ENCODE results near the gene SELENOI.
"Not testable (repeated sequence)": the region's sequence is repeated elsewhere in the genome, so short reads cannot be mapped to it uniquely, and the experiment has no call there.

DNA sequence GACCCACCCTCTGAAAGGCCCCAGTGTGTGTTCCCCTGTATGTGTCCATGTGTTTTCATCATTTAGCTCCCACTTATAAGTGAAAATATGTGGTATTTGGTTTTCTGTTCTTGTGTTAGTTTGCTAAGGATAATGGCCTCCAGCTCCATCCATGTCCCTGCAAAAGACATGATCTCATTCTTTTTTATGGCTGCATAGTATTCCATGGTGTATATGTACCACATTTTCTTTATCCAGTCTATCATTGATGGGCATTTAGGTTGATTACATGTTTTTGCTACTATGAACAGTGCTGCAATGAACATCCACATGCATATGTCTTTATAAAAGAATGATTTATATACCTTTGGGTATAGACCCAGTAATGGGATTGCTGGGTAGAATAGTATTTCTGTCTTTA, 21.5 kb upstream of the SELENOI start:
- TF ChIP-seq, protein P1, sequence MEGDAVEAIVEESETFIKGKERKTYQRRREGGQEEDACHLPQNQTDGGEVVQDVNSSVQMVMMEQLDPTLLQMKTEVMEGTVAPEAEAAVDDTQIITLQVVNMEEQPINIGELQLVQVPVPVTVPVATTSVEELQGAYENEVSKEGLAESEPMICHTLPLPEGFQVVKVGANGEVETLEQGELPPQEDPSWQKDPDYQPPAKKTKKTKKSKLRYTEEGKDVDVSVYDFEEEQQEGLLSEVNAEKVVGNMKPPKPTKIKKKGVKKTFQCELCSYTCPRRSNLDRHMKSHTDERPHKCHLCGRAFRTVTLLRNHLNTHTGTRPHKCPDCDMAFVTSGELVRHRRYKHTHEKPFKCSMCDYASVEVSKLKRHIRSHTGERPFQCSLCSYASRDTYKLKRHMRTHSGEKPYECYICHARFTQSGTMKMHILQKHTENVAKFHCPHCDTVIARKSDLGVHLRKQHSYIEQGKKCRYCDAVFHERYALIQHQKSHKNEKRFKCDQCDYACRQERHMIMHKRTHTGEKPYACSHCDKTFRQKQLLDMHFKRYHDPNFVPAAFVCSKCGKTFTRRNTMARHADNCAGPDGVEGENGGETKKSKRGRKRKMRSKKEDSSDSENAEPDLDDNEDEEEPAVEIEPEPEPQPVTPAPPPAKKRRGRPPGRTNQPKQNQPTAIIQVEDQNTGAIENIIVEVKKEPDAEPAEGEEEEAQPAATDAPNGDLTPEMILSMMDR (IDR thresholded peaks at IDR 0.05) = not testable (repeated sequence)
- not testable (repeated sequence) for TF ChIP-seq EP300, POLR2A (IDR thresholded peaks at IDR 0.05)
